ENCODE measurements around the gene FRMD1.

The FRMD1 gene

DNA sequence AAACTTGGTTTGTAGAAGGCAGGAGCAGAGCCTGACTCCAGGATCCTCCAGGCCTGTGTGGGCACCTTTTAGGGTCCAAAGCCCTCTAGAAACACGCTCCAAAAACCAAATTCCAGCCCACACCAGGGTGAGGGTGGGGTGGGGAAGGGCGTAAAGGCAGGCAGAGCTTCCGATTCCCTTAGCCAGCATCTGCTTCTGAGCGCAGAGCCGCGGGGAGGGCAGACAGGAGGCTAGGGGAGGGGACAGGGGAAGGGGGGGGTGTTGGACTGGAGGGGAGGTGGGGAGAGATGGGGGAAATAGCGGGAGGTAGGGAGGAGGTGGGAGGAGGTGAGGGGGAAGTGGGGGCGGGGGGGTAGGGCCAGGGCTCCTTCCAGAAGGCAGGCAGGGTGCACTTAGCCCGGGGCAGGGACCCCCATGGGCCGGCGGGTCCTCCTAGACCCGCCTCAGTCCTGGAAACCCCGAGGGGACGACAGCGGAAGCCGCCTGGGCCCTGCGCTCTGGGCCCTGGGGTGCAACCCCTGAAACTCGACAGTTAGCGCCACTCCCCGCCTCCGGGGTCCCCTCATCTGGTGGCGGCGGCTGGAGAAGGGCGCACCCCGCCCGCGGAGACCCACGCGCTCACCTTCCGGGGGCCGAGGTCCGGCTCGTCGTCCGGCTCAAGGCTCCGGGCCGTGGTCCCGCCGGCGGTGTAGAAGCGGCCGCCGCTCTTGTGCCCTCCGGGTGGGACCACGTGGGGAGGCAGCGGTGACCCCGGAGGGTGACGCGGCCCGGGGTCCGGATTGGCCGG, 22.0 kb upstream of the FRMD1 start:
- TF ChIP-seq, protein P1, sequence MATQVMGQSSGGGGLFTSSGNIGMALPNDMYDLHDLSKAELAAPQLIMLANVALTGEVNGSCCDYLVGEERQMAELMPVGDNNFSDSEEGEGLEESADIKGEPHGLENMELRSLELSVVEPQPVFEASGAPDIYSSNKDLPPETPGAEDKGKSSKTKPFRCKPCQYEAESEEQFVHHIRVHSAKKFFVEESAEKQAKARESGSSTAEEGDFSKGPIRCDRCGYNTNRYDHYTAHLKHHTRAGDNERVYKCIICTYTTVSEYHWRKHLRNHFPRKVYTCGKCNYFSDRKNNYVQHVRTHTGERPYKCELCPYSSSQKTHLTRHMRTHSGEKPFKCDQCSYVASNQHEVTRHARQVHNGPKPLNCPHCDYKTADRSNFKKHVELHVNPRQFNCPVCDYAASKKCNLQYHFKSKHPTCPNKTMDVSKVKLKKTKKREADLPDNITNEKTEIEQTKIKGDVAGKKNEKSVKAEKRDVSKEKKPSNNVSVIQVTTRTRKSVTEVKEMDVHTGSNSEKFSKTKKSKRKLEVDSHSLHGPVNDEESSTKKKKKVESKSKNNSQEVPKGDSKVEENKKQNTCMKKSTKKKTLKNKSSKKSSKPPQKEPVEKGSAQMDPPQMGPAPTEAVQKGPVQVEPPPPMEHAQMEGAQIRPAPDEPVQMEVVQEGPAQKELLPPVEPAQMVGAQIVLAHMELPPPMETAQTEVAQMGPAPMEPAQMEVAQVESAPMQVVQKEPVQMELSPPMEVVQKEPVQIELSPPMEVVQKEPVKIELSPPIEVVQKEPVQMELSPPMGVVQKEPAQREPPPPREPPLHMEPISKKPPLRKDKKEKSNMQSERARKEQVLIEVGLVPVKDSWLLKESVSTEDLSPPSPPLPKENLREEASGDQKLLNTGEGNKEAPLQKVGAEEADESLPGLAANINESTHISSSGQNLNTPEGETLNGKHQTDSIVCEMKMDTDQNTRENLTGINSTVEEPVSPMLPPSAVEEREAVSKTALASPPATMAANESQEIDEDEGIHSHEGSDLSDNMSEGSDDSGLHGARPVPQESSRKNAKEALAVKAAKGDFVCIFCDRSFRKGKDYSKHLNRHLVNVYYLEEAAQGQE (IDR thresholded peaks at IDR 0.05; ENCODE audit: insufficient read depth in 1 of 2, low read depth in 2 of 2, low read length in 2 of 2): no peak
- TF ChIP-seq FOXP2 (optimal IDR thresholded peaks at IDR 0.05; ENCODE audit: borderline replicate concordance, extremely low read depth, extremely low read length, insufficient read depth): no peak
- no peak for TF ChIP-seq SIN3A (IDR thresholded peaks at IDR 0.05; ENCODE audit: borderline replicate concordance, insufficient read depth, low read length)
- no peak for TF ChIP-seq POLR2AphosphoS5 (IDR thresholded peaks at IDR 0.05; ENCODE audit: low read depth, low read length)
- TF ChIP-seq TAF1 (IDR thresholded peaks at IDR 0.05; ENCODE audit: borderline replicate concordance, insufficient read depth, low read length): no peak

DNA sequence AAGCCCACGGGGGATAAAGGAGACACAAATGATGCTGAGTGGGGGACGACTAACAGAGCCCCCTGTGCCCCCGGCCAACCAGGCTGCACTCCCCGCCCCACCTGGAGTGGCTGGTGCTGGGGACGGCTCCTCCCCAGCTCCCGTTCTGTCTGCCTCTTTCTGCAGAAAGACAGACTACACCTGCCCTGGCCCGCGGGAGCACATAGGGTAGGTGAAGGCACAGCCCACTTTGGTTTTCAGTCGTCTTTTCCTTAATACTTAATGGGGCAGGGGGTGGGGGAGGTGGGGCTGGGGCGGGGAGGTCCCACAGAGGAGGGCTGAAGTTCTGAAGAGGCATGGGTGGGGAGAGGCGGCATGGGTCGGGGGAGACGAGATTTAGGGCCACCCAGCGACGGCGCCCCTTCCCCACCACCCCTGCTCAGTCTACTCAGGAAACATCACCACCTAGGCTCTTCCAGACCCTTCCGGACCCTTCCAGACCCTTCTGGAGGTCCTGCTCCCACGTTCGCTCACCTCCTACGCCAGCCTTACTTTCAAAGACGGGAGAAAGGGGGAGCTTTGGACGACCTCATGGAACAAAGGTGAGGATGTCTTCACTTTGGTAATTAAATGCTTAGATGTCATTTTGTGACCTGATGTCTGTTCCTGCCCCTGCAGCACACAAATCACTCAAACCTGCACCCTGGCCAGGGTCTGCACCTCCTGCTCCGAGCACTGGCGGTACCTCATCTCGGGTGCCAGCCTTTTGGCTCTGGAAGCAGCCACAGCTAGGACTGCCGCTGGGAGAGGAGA, 21.2 kb upstream of the FRMD1 start:
- TF ChIP-seq, protein P1 (IDR thresholded peaks at IDR 0.05; ENCODE audit: insufficient read depth in 1 of 2, low read depth in 2 of 2, low read length in 2 of 2): no peak

DNA sequence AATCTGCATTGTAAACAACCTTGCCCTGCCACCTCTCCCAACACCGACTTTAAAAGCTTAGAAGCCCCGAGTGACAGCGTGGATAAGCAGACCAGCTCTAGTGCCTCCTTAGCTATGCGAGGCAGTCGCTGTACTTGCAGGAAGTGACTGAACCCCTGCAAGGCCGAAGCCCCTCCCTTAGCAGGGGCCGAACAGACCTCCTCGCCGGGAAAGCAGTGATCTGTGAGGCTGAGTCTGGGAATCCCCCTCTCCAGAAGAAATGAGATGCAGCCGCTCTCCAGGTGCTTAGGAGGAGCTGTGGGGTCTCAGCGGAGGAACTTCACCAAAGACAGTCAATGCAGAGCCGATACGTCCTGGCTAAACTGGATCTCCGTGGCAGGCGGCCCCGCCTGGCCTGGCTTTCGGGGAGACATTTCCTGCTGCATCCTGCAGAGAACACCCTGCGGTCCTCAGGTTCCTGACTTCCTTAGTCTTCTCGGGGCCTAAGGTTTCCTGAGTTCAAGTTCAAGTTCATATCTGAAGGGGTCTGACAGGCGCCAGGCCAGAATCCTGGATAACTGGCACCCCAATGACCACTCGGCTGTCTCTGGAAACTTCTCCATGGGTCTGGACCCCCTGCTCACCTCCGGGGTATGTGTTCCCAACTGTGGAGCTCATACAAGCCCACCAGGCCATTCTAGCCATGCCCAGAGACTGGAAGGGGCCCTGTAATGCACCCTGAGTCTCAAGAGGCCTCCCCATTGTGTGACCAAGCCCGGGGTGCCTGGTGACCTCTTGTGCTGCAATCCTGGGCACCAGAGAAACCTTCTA, 20.4 kb upstream of the FRMD1 start:
- TF ChIP-seq, protein P1 (IDR thresholded peaks at IDR 0.05; ENCODE audit: insufficient read depth in 1 of 2, low read depth in 2 of 2, low read length in 2 of 2): no peak
- no peak for TF ChIP-seq POLR2AphosphoS5 (IDR thresholded peaks at IDR 0.05; ENCODE audit: low read depth, low read length)
- TF ChIP-seq FOXP2 (optimal IDR thresholded peaks at IDR 0.05; ENCODE audit: borderline replicate concordance, extremely low read depth, extremely low read length, insufficient read depth): no peak
- no peak for TF ChIP-seq TAF1 (IDR thresholded peaks at IDR 0.05; ENCODE audit: borderline replicate concordance, insufficient read depth, low read length)
- no peak for TF ChIP-seq SIN3A (IDR thresholded peaks at IDR 0.05; ENCODE audit: borderline replicate concordance, insufficient read depth, low read length)

DNA sequence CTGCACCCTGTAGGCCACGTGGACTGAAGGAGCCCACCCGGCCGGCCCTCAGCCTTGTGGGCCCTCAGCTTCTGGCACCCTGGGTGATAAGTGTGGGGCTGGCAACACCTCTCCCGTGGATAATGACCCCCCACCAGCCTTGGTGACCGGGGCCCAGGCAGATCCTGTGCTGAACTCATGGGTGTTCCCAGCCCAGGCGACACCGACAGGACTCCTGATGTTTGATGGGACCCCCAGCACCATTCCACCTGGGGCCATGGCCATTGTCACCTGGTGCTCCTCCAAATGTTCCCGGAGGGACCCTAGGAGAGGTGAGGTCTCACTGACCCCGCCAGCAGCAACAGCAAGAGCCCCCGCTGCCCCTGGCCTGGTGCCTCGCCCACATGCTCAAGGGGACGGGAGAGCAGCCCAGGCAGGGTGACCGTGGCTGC, 19.4 kb upstream of the FRMD1 start:
- TF ChIP-seq POLR2AphosphoS5 (IDR thresholded peaks at IDR 0.05; ENCODE audit: low read depth, low read length): no peak
- no peak for TF ChIP-seq TAF1 (IDR thresholded peaks at IDR 0.05; ENCODE audit: borderline replicate concordance, insufficient read depth, low read length)
- TF ChIP-seq, protein P1 (IDR thresholded peaks at IDR 0.05; ENCODE audit: insufficient read depth in 1 of 2, low read depth in 2 of 2, low read length in 2 of 2): no peak
- no peak for TF ChIP-seq FOXP2 (optimal IDR thresholded peaks at IDR 0.05; ENCODE audit: borderline replicate concordance, extremely low read depth, extremely low read length, insufficient read depth)
- no peak for TF ChIP-seq SIN3A (IDR thresholded peaks at IDR 0.05; ENCODE audit: borderline replicate concordance, insufficient read depth, low read length)

Measured in PFSK-1 (cell line).